H9 (cell line): ENCODE measurements around the gene USP53. TPM values are rescaled to one million over a fixed set of nuclear protein-coding genes. Genes with fewer than 3 reads are reported as not detected.
"Not testable (repeated sequence)": the region's sequence is repeated elsewhere in the genome, so short reads cannot be mapped to it uniquely, and the experiment has no call there.

Source experiments
- DNase-seq: peaks from one replicate; pipeline ENCODE4 v3.0.0-alpha.2; 2017
- H2AFZ ChIP-seq: one replicate; pipeline ENCODE4 v1.6.1; 2013; ENCODE audit warnings: mild to moderate bottlenecking, low read length, control low read depth, moderate library complexity
- H2AK5ac ChIP-seq: 2 replicates; pipeline ENCODE4 v1.6.1; 2013; ENCODE audit warnings: low read length, control low read depth, mixed read lengths; ENCODE audit not compliant: insufficient read length
- H2BK120ac ChIP-seq: one replicate; pipeline ENCODE4 v1.6.1; 2013; ENCODE audit warnings: low read depth, mild to moderate bottlenecking, low read length, control low read depth, inconsistent platforms; ENCODE audit not compliant: poor library complexity, severe bottlenecking
- H2BK12ac ChIP-seq: 2 replicates; pipeline ENCODE4 v1.6.1; 2013; ENCODE audit warnings: low read length, control low read depth, mixed read lengths, low read depth; ENCODE audit not compliant: insufficient read length
- H2BK15ac ChIP-seq: 2 replicates; pipeline ENCODE4 v1.6.1; 2013; ENCODE audit warnings: low read depth, low read length, control low read depth
- H2BK20ac ChIP-seq: one replicate; pipeline ENCODE4 v1.6.1; 2013; ENCODE audit warnings: low read depth, mild to moderate bottlenecking, low read length, control low read depth, inconsistent platforms; ENCODE audit not compliant: poor library complexity, severe bottlenecking
- H2BK5ac ChIP-seq: 2 replicates; pipeline ENCODE4 v1.6.1; 2013; ENCODE audit warnings: low read length, control low read depth, mixed read lengths; ENCODE audit not compliant: insufficient read length
- H3K14ac ChIP-seq: 2 replicates; pipeline ENCODE4 v1.6.1; 2013; ENCODE audit warnings: low read length, control low read depth; ENCODE audit not compliant: insufficient read depth
- H3K18ac ChIP-seq: 2 replicates; pipeline ENCODE4 v1.6.1; 2013; ENCODE audit warnings: low read depth, mild to moderate bottlenecking, mixed read lengths, low read length, control low read depth; ENCODE audit not compliant: insufficient read length
- H3K23ac ChIP-seq: 2 replicates; pipeline ENCODE4 v1.6.1; 2013; ENCODE audit warnings: low read length, control low read depth, mixed read lengths, low read depth; ENCODE audit not compliant: insufficient read length
- H3K23me2 ChIP-seq: 2 replicates; pipeline ENCODE4 v1.6.1; 2013; ENCODE audit warnings: low read depth, mild to moderate bottlenecking, mixed read lengths, low read length, control low read depth; ENCODE audit not compliant: insufficient read length, poor library complexity, severe bottlenecking
- H3K27ac ChIP-seq: 2 replicates; pipeline ENCODE4 v1.5.1; 2013; ENCODE audit warnings: low read length, control low read depth, mixed read lengths, low read depth; ENCODE audit not compliant: insufficient read length
- H3K27me3 ChIP-seq: 2 replicates; pipeline ENCODE4 v1.6.1; 2013; ENCODE audit warnings: low read length, control low read depth, inconsistent platforms; ENCODE audit not compliant: insufficient read depth
- H3K4ac ChIP-seq: 2 replicates; pipeline ENCODE4 v1.6.1; 2013; ENCODE audit warnings: low read depth, mild to moderate bottlenecking, control low read depth, inconsistent platforms, low read length, moderate library complexity
- H3K4me1 ChIP-seq: 2 replicates; pipeline ENCODE4 v1.6.1; 2013; ENCODE audit warnings: low read length, control low read depth, inconsistent platforms; ENCODE audit not compliant: insufficient read depth
- H3K4me2 ChIP-seq: 2 replicates; pipeline ENCODE4 v1.6.1; 2013; ENCODE audit warnings: low read length, control low read depth, mixed read lengths; ENCODE audit not compliant: insufficient read length, insufficient read depth
- H3K56ac ChIP-seq: 2 replicates; pipeline ENCODE4 v1.6.1; 2013; ENCODE audit warnings: low read depth, mild to moderate bottlenecking, mixed read lengths, low read length, control low read depth; ENCODE audit not compliant: insufficient read length
- H3K79me1 ChIP-seq: 2 replicates; pipeline ENCODE4 v1.6.1; 2013; ENCODE audit warnings: low read depth, mild to moderate bottlenecking, moderate library complexity, low read length, control low read depth, inconsistent platforms; ENCODE audit not compliant: insufficient read depth, poor library complexity, severe bottlenecking
- H3K79me2 ChIP-seq: 2 replicates; pipeline ENCODE4 v1.6.1; 2013; ENCODE audit warnings: low read length, control low read depth, inconsistent platforms; ENCODE audit not compliant: insufficient read depth
- H3K9ac ChIP-seq: 2 replicates; pipeline ENCODE4 v1.6.1; 2013; ENCODE audit warnings: low read length, control low read depth, mixed read lengths; ENCODE audit not compliant: insufficient read length; ENCODE audit errors: extremely low read depth
- H3K9me3 ChIP-seq: one replicate; pipeline ENCODE4 v1.6.1; 2013; ENCODE audit warnings: low read depth, low read length, inconsistent platforms; ENCODE audit not compliant: control insufficient read depth
- H3T11ph ChIP-seq: one replicate; pipeline ENCODE4 v1.6.1; 2013; ENCODE audit warnings: mild to moderate bottlenecking, low read length, control low read depth, inconsistent platforms
- H4K20me1 ChIP-seq: one replicate; pipeline ENCODE4 v1.6.1; 2013; ENCODE audit not compliant: control insufficient read depth, insufficient read length, insufficient read depth
- H4K5ac ChIP-seq: 2 replicates; pipeline ENCODE4 v1.6.1; 2013; ENCODE audit warnings: low read depth, mild to moderate bottlenecking, mixed read lengths, low read length, control low read depth; ENCODE audit not compliant: insufficient read length
- H4K8ac ChIP-seq: replicated peaks from 2 replicates; pipeline ENCODE4 v1.6.1; 2013; ENCODE audit warnings: low read length, control low read depth, mixed read lengths, low read depth; ENCODE audit not compliant: insufficient read length
- H4K91ac ChIP-seq: 2 replicates; pipeline ENCODE4 v1.6.1; 2013; ENCODE audit warnings: low read depth, mild to moderate bottlenecking, moderate library complexity, mixed read lengths, low read length, control low read depth; ENCODE audit not compliant: insufficient read length
- H3K27ac Mint-ChIP-seq, 3 experiments: 2 replicates in 2 of 3; 3 replicates in 1 of 3; pipeline ENCODE4 v1.8.0; 2020 to 2021; ENCODE audit warnings: mixed read lengths in 3 of 3, mild to moderate bottlenecking in 1 of 3, moderate library complexity in 1 of 3
- H3K27me3 Mint-ChIP-seq: 2 replicates; pipeline ENCODE4 v1.8.0; 2021; ENCODE audit warnings: low read depth, mild to moderate bottlenecking, moderate library complexity, mixed read lengths
- H3K36me3 Mint-ChIP-seq, 3 experiments: 2 replicates in 2 of 3; 3 replicates in 1 of 3; pipeline ENCODE4 v1.8.0; 2020 to 2021; ENCODE audit warnings: low read depth in 3 of 3, mixed read lengths in 3 of 3; ENCODE audit not compliant: insufficient read depth in 1 of 3
- H3K4me1 Mint-ChIP-seq, 2 experiments: 2 replicates each; pipeline ENCODE4 v1.8.0; 2020; ENCODE audit warnings: mixed read lengths in 2 of 2
- H3K4me3 Mint-ChIP-seq, 2 experiments: 2 replicates in 1 of 2; 3 replicates in 1 of 2; pipeline ENCODE4 v1.8.0; 2020 to 2021; ENCODE audit warnings: mild to moderate bottlenecking in 2 of 2, mixed read lengths in 2 of 2, moderate library complexity in 1 of 2
- H3K9me3 Mint-ChIP-seq, 2 experiments: 2 replicates in 1 of 2; 3 replicates in 1 of 2; pipeline ENCODE4 v1.8.0; 2020; ENCODE audit warnings: mild to moderate bottlenecking in 2 of 2, mixed read lengths in 2 of 2, moderate library complexity in 1 of 2
- WGBS: extraction: QIAGEN DNeasy Blood & Tissue Kit; methylation state at CpG from one replicate; pipeline ENCODE4 v1.1.7; 2013; ENCODE audit warnings: missing lambda C conversion rate, low lambda C conversion rate, mixed read lengths; ENCODE audit not compliant: insufficient read length; ENCODE audit errors: extremely low coverage; 5-methylcytosine and 5-hydroxymethylcytosine counted together
- total RNA-seq: library from RNA; stranded (reverse); gene quantifications from 2 replicates; pipeline ENCODE4 v1.2.1, GENCODE V29; 2021
- TF ChIP-seq, protein P1 (sequence below): fragments of 200-600 bp; sonication (generic); conservative IDR thresholded peaks from 3 replicates; pipeline ENCODE4 v1.8.0; 2021; ENCODE audit warnings: antibody characterized with exemption, mild to moderate bottlenecking

The USP53 gene
- total RNA-seq, 1 experiment from 2014 or later, result 18.4 TPM

DNA sequence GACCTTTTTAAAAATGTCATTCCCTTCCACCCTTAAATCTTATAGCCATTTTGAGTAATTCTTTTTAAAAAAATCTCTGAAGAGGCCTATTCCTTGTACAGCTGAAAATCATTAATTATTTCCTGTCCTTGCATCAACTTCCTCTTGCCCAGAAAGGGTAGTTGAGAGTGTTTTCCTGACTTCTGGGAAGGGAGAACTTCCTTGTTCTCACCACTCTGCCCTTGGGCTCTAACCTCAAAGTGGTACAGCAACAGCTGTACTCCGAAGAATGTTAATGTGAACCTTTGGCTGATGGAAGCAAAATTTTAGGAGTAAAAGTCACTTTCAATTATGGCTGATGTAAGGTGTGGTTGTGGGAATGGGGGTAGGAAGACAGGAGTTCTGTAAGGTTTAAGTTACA is 124.5 kb downstream of the USP53 start:
- no peaks in the 10 kb centered on the region for H3K4me1 Mint-ChIP-seq
- Histone ChIP-seq H2AK5ac (no peak overlapping the region), H3K27me3 (no peaks in the 10 kb centered on the region), H3K23ac (no peak overlapping the region), H3K79me2 (no peaks in the 10 kb centered on the region), H3K18ac (no peak overlapping the region), H4K91ac (no peak overlapping the region), H2BK12ac (no peak overlapping the region), H3K14ac (no peak overlapping the region), H3K4ac (no peak overlapping the region), H4K5ac (no peak overlapping the region), H4K8ac (no peak overlapping the region), H3K9me3 (no peaks in the 10 kb centered on the region), H3K4me2 (no peak overlapping the region), H3T11ph (no peak overlapping the region), H2BK120ac (no peak overlapping the region), H3K9ac (no peak overlapping the region), H2BK15ac (no peak overlapping the region), H2BK5ac (no peak overlapping the region), H2AFZ (no peak overlapping the region), H3K27ac (no peak overlapping the region), H3K56ac (no peak overlapping the region), H3K23me2 (no peaks in the 10 kb centered on the region), H2BK20ac (no peak overlapping the region), H4K20me1 (no peaks in the 10 kb centered on the region), H3K79me1 (no peaks in the 10 kb centered on the region), H3K4me1 (no peaks in the 10 kb centered on the region)
- TF ChIP-seq, protein P1, sequence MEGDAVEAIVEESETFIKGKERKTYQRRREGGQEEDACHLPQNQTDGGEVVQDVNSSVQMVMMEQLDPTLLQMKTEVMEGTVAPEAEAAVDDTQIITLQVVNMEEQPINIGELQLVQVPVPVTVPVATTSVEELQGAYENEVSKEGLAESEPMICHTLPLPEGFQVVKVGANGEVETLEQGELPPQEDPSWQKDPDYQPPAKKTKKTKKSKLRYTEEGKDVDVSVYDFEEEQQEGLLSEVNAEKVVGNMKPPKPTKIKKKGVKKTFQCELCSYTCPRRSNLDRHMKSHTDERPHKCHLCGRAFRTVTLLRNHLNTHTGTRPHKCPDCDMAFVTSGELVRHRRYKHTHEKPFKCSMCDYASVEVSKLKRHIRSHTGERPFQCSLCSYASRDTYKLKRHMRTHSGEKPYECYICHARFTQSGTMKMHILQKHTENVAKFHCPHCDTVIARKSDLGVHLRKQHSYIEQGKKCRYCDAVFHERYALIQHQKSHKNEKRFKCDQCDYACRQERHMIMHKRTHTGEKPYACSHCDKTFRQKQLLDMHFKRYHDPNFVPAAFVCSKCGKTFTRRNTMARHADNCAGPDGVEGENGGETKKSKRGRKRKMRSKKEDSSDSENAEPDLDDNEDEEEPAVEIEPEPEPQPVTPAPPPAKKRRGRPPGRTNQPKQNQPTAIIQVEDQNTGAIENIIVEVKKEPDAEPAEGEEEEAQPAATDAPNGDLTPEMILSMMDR, result no peak
- H3K9me3 Mint-ChIP-seq, result no peaks in the 10 kb centered on the region
- H3K27me3 Mint-ChIP-seq, result no peaks in the 10 kb centered on the region
- peak overlapping the region in 1 of 3 experiments; percentile 5; a peak in 2 of 7 replicates for H3K27ac Mint-ChIP-seq
- H3K36me3 Mint-ChIP-seq, result no peaks in the 10 kb centered on the region
- DNase-seq, result no peak
- no CpG with 5 or more reads among the region's 1 CpG for WGBS
- H3K4me3 Mint-ChIP-seq, result no peak overlapping the region

DNA sequence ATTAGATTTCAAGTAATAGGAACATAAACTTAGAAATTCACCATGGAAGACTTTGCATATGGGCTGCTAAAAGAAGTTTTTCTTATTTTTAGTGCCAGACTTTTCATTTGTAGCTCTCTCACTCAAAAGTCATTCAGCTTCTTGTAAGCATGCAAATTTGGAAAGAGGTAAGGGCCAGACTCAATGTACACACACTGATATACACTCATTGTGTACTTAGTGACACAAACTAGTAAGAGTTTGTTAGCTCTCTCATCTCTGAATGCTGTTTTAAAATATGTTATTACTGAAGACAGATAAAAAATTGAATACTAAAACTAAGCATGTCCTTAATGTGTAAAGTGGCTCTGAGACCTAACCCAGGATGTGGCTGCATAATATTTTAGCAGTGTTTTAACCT is 127.4 kb downstream of the USP53 start:
- not testable (repeated sequence) for H3K23ac ChIP-seq, H4K91ac ChIP-seq, H3K27me3 ChIP-seq, H3K27me3 Mint-ChIP-seq, H4K8ac ChIP-seq, H3K4me2 ChIP-seq, H2BK12ac ChIP-seq, H3K27ac ChIP-seq, H3K36me3 Mint-ChIP-seq, DNase-seq, H2BK15ac ChIP-seq, H3K9me3 Mint-ChIP-seq, H3K4ac ChIP-seq, H3K18ac ChIP-seq, H3K4me3 Mint-ChIP-seq, H3K27ac Mint-ChIP-seq, H3K79me1 ChIP-seq, H3K4me1 Mint-ChIP-seq, H3K56ac ChIP-seq, H3K14ac ChIP-seq, H3K4me1 ChIP-seq, H3K23me2 ChIP-seq, H3T11ph ChIP-seq, H3K79me2 ChIP-seq, H2BK120ac ChIP-seq, H3K9ac ChIP-seq, H4K20me1 ChIP-seq, H2AFZ ChIP-seq, H2BK20ac ChIP-seq, H3K9me3 ChIP-seq, H4K5ac ChIP-seq, H2BK5ac ChIP-seq, H2AK5ac ChIP-seq
